ELR (cell line): ENCODE data around the gene RHOH.

Experiments used
- DNase-seq: peaks from one replicate; pipeline ENCODE4 v3.0.0-alpha.2; 2015; ENCODE audit warnings: low read depth

Gene RHOH

DNA sequence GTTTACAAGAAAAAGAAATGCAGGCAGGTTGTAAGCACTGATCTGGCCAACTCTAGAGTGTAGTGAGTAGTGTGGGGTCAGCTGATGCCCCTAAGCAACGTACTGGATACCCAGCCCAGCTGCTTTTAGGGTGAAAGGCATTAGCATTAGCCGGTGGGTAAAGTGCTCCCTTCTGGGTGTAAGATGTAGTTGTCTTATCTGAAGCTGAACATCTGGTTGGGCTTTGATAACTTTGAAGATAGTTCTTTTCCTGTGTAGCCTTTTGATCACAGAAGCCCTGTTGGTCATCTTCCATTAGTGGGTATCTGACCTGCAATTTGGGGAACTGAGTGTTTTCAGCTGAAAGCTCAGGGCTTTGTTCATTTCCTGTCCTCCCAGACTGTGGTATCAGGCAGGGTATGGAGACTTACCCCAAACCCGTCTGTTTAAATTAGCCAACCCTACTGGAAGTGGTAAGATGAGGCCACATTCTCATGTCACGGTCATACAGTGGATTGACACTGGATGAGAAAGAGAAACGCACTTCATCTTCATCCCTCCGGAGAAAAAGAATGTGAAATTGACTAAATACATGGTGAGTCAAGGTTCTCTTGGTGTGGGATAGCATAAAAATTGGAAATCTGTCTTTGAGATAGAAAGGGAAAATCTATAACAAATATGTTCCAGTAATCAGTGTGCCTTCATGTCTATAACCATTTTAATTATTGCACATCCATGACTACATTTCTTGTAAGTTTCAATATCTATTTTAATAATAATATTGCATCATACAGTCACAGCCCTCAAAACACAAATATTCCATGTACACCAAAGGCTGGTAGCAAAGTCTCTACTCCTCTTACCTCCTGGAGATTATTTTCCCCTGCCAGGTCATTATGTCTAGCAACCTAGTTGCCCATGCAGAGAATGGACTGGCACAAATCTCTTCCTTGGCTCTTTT is 8.7 kb downstream of the RHOH start:
- no peak for DNase-seq

DNA sequence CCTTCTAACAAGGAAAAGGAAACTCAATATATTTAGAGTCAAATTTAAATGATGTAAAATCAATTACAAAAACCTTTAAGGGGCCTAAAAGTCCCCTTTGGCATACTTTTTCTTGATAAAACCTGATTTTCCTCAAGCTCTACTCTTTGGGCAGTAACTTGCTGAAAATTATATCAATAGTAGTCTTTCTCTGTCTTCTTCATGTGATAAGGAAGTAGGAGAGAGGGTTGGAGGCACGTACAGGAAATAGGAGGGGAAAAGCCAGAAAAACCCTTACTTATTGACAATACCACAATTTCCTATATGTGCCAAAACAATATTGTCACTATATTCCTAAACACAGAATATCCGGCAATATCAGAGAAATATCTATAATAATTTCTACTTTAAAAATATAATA is 9.6 kb downstream of the RHOH start:
- DNase-seq = no peak

DNA sequence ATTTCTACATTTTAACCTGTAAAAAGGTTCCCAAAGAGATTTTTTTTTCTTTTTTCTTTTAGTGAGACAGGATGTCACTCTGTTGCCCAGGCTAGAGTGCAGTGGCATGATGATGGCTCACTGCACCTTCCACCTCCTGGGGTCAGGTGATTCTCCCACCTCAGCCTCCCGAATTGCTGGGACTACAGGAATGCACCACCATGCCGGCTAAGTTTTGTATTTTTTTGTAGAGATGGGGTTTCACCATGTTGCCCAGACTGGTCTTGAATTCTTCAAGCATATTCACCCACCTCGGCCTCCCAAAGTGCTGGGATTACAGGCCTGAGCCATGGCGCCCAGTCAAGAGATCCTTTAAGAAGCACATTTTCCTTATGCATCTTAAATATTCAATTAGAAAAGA is 12.6 kb downstream of the RHOH start:
- no peak for DNase-seq

- no peak for DNase-seq
These were observed 13.9 kb downstream of the RHOH start for GRCh38 chr4:40210776-40211175.

DNA sequence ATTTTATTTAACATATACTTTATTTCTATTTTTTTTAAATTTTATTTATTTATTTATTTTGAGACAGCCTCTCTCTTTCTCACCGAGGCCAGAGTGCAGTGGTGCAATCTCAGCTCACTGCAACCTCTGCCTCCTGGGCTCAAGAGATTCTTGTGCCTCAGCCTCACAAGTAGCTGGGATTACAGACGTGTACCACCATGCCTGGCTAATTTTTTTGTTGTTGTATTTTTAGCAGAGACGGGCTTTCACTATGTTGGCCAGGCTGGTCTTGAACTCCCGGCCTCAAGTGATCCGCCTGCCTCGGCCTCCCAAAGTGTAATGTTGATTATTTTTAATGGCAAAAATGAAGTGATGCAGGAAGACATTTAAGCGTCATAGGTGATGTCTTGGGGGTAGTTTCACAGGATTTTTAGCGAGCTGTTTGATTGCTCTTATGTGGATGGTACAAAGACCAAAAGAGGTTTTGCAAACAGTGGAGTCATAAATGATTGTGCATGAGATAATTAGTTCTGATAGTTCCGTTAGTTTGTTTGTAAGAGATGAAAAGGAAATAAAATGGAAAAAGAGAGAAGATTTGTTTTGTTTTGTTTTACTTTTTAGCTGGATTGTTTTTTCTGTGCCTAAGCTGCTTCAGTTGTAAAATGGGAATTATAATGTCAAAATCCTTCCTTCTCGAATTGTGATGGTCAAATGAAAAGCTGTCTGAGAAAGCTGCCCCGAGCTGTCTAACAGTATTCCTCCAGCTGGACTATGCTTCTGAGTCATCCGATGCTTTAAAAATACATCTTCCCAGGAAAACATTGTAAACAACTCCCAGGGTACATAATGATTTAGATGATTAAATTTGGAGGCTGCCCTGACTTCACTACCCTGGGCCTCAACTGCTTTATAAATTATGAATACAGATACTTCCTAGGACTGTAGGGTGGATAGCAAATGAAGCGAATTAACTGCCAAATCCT is 14.7 kb downstream of the RHOH start:
- peak; percentile 15 for DNase-seq

DNA sequence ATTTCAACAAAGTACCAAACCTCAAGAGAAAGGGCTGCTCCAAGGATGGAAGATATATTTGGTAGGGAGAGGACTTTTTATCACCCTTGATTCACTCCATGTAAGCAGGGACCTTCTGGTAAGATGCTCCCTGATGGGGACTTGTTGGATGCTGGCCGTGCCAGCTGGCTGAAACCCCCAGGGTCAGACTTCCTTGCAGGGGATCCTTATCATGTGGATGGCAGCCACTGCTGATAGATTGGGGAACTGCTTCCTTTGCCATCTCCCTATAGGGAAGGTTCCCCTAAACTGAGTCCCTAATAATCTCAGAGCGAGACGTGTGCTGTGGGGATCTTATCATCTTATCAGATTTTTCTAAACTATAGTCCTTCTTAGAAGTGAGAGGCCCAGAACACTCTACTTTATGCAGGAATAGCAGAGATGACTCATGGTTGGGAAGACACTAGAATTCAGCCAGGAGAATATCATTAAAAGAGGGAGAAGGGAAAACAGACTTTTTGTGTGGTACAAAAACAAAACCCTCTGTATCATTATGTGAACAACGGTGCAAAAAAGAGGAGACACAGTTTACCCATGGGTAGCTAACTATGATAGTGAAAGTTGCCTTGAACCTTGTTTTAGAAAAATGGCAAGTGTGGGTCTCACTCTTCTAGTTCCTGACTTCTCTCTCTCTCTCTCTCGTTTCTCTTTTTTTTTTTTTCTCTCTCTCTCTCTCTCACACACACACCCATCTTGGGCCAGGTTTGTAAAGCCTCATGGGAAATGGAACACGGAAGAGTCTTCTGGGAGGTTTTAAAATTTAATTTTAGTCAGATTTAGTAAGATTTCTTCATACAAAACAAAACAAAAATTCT is 16.1 kb downstream of the RHOH start:
- peak; percentile 32 for DNase-seq

DNA sequence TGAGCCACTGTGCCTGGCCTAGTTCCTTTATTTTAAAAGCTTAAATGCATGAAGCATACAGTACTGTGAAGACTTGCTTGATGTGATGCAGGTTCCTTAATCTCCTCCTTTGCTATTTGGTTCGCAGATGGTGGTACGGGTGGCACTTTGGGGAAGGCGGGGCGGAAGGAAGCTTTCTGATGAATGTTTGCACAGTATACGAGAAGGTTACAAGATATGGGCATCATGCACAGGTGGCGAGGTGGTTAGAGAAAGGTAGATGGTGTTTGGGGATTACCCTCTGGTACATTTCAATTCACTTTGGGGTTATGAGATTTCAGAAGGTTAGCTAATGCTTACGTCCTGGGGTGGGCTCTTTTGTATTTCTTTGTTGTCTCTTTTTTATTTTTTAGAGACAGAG is 17.2 kb downstream of the RHOH start:
- no peak for DNase-seq

DNA sequence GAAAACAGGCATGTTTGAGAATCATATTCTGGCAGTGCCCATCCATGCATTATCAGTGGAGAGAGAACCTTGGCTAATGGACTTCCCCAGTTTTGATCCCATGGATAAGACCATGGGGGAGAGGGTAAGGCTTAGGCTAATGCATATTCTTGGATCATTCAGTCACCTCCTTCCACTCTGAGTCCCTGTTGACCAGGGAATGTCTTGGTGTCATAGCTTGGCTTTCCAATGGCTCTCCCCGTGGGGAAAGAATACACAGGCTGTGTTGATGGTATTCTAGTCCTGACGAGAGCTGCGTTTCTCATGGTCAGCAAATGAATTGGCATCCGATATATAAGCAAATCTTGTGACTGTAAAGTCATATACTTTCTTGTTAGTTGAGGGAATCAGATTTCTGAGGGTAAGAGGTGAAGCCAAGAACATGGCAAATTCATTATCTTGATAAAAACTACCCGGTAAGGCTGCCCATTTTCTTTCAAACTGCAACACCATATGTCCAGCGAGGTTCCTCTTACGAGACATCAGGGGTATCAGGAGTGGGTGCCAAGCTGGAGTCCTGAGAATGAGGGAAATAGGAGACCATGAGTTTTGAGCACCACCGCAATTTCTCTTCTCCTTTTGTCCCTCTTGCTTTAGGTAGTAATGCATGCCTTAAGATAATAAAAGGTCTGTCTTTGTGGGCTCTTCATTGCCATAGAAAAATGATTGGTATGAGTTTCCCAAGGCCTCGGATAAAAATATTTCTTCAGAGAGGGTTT is 18.0 kb downstream of the RHOH start:
- DNase-seq = no peak

DNA sequence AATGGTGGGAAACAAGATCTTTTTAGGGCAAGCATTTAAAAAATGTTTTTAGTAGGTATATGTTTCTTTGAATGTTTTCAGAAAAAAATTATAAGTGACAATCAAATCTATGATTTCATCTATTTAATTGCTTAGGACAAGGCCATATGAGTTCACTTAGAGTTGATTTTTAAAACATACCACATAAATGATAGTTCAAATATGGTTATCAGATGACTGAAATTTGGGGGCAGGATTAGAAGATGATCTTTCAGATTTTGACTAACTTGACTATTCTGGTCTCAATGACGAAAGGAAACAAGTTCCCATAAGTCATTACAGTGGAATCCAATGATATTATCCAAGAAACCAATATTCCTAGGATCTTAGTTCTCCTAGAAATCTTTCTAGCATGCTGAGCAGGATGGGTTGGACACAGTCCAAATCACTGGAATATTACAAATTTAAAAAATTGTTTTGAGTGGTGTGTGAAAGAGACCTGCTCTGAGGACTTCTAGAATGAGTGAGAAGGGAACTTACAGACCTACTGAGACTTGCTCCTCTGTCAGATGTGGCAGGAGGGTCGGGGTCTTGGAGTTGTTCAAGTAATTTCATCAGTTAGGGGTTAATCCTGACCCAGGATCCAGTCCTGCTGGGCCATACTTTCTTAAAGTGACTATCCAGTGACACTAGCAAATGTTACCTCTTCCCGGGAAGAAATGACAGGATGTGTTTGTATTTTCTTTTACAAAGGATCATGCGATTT is 20.0 kb downstream of the RHOH start:
- no peak for DNase-seq

GRCh38 chr4:40221744-40222143 is 24.9 kb downstream of the RHOH start:
- no peak for DNase-seq

DNA sequence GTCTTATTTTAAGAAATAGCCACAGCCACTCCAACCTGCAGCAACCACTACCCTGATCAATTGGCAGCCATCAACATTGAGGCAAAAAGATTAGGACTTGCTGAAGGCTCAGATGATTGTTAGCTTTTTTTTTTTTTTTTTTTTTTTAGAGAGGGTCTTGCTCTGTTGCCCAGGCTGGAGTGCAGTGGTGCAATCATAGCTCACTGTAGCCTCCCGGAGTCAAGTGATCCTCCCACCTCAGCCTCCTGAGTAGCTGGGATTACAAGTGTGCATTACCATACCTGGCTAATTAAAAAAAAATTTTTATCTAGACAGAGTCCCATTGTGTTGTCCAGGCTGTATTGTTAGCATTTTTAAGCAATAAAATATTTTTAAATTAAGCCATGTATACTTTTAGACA is 26.5 kb downstream of the RHOH start:
- DNase-seq = no peak

GRCh38 chr4:40224432-40224831 is 27.6 kb downstream of the RHOH start:
- DNase-seq = no peak

- no peak for DNase-seq
These were observed 28.7 kb downstream of the RHOH start for GRCh38 chr4:40225497-40225896.

DNA sequence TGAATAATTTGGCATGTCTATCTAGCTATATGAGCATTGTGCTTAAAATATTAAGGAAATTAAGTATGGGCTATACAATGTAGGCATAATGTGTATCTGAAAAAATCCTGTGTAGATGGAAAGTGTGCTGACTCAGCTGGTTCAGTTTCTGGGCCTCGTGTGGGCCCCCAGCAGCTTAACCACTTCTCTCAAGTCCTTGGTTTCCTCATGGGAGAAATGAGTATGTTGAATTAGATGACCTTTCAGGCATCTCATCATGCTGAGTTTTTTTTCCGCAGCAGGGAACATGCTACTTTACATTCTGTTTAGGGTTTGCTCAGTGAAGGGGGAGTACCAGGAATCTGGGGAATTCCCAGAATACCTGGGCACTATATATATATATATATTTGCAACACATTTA is 30.5 kb downstream of the RHOH start:
- DNase-seq = no peak

- DNase-seq = peak; percentile 25
These were observed 31.9 kb downstream of the RHOH start for GRCh38 chr4:40228497-40229365.

DNA sequence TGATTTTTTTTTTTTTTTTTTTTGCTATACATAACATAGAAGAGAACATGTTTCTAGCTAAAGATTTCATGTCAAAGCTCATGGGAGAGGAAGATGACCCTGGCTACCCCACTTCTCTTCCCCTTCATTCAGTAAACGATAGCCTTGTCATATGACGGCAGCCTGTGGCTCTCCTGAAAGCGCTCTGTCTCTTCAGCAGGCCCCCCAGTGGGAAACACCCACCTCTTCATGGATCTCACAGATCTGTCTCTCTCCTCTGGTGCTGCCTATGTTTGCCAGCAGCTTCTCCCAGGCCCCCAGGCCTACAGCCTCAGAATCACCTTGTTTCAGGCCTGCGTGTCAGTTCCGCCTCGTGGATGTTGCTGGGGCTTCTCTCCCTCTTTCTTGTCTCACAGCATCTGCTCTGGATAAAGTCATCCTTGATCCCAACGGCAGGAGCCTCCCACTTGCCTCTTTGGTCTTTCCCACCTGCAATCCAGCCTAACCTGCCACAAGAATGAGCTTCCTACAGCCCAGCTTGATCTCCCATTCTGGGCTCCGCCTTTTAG is 34.6 kb downstream of the RHOH start:
- no peak for DNase-seq

GRCh38 chr4:40232610-40233009 is 35.8 kb downstream of the RHOH start:
- no peak for DNase-seq

GRCh38 chr4:40233227-40233626 is 36.4 kb downstream of the RHOH start:
- no peak for DNase-seq

DNA sequence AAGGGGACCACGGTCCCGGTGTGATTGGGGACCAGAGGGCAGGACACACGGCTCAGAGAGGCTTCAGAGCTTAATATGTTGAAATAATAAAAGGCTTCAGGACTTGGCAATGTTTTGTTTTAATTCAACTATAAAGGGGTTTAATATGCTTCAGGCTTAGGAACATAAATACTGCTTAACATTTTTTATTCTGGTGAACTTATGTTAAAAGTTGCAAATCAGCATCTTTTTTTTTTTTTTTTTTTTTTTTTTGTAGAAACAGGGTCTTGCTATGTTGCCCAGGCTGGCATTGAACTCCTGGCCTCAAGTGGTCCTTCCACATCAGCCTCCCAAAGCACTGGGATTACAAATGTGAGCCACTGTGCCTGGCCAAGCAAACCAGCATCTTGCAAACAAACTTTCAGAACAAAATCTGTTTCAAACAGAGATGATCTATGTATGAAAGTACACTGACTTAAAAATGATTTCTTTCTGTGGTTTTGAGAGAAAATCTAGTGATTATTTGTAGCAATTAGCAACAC is 37.7 kb downstream of the RHOH start:
- DNase-seq = no peak
